ENCODE results near the gene KYNU. TPM values are rescaled to one million over a fixed set of nuclear protein-coding genes. Genes with fewer than 3 reads are reported as not detected.
"Not testable (repeated sequence)": the region's sequence is repeated elsewhere in the genome, so short reads cannot be mapped to it uniquely, and the experiment has no call there.

The KYNU gene
- total and polyA plus RNA-seq, 3 donors from 2014 or later: 4.5 to 31.9 (median 6.8) TPM

- intact Hi-C loops (cut with DNase I; ENCODE audit: low total_unique reads): no loop called here
- Histone ChIP-seq H3K27ac (no peak overlapping the region), H3K36me3 (ENCODE audit: low read depth, missing control alignments) (no peaks in the 10 kb centered on the region), H3K27me3 (no peaks in the 10 kb centered on the region), H3K4me1 (no peaks in the 10 kb centered on the region), H3K9me3 (no peaks in the 10 kb centered on the region), H3K4me3 (no peak overlapping the region)
- no peak for TF ChIP-seq POLR2A (IDR thresholded peaks at IDR 0.05)
- TF ChIP-seq, protein P1, sequence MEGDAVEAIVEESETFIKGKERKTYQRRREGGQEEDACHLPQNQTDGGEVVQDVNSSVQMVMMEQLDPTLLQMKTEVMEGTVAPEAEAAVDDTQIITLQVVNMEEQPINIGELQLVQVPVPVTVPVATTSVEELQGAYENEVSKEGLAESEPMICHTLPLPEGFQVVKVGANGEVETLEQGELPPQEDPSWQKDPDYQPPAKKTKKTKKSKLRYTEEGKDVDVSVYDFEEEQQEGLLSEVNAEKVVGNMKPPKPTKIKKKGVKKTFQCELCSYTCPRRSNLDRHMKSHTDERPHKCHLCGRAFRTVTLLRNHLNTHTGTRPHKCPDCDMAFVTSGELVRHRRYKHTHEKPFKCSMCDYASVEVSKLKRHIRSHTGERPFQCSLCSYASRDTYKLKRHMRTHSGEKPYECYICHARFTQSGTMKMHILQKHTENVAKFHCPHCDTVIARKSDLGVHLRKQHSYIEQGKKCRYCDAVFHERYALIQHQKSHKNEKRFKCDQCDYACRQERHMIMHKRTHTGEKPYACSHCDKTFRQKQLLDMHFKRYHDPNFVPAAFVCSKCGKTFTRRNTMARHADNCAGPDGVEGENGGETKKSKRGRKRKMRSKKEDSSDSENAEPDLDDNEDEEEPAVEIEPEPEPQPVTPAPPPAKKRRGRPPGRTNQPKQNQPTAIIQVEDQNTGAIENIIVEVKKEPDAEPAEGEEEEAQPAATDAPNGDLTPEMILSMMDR (IDR thresholded peaks at IDR 0.05): no peak
- no peak for DNase-seq
- 89 to 92% methylated on average over 3 of the region's 3 CpGs for WGBS, 2 donors
Measured at GRCh38 chr2:143068094-143068493, 190.6 kb downstream of the KYNU start.

GRCh38 chr2:143068509-143068908, 191.0 kb downstream of the KYNU start:
- Histone ChIP-seq H3K9me3 (no peaks in the 10 kb centered on the region), H3K4me1 (no peaks in the 10 kb centered on the region), H3K4me3 (no peak overlapping the region), H3K36me3 (ENCODE audit: low read depth, missing control alignments) (no peaks in the 10 kb centered on the region), H3K27me3 (no peaks in the 10 kb centered on the region), H3K27ac (no peak overlapping the region)
- TF ChIP-seq POLR2A (IDR thresholded peaks at IDR 0.05): no peak
- TF ChIP-seq, protein P1 (IDR thresholded peaks at IDR 0.05): no peak
- intact Hi-C loops (cut with DNase I; ENCODE audit: low total_unique reads): no loop called here
- 64 to 76% methylated on average over 3 of the region's 3 CpGs for WGBS, 2 donors
- DNase-seq: no peak

DNA sequence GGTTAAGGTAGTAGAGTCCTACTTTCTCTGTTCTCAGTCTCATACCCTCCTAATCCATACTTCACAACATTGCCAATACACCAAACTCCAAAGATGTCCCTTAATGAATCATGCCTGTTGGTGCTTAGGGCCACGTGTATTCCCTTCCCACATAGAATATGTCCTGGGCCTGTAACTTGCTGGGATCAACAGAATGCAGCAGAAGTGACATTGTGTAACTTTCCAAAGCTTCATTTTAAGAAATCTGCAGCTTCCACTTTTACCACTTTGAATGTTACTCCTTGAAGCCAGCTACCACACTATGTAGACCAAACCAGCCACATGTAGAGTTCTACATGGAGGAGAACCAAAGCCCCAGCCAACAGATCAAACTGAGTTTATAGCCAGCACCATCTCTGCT, 193.2 kb downstream of the KYNU start:
- H3K27ac ChIP-seq: no peak overlapping the region
- no peak overlapping the region for H3K4me3 ChIP-seq
- intact Hi-C loops (cut with DNase I; ENCODE audit: low total_unique reads): no loop called here
- no peak for DNase-seq
- no peaks in the 10 kb centered on the region for H3K36me3 ChIP-seq (ENCODE audit: low read depth, missing control alignments)
- 91 to 94% methylated on average over 1 of the region's 1 CpG for WGBS, 2 donors
- no peaks in the 10 kb centered on the region for H3K4me1 ChIP-seq
- no peaks in the 10 kb centered on the region for H3K27me3 ChIP-seq
- TF ChIP-seq, protein P1 (IDR thresholded peaks at IDR 0.05): no peak
- no peak for TF ChIP-seq POLR2A (IDR thresholded peaks at IDR 0.05)
- H3K9me3 ChIP-seq: no peaks in the 10 kb centered on the region

- H3K9me3 ChIP-seq: no peaks in the 10 kb centered on the region
- intact Hi-C loops (cut with DNase I; ENCODE audit: low total_unique reads): no loop called here
- TF ChIP-seq POLR2A (IDR thresholded peaks at IDR 0.05): no peak
- TF ChIP-seq, protein P1 (IDR thresholded peaks at IDR 0.05): no peak
- no peak overlapping the region for H3K4me3 ChIP-seq
- 89% methylated on average over 4 of the region's 4 CpGs for WGBS, 2 donors
- no peaks in the 10 kb centered on the region for H3K36me3 ChIP-seq (ENCODE audit: low read depth, missing control alignments)
- no peaks in the 10 kb centered on the region for H3K27me3 ChIP-seq
- DNase-seq: no peak
- no peak overlapping the region for H3K27ac ChIP-seq
- H3K4me1 ChIP-seq: no peaks in the 10 kb centered on the region
Measured at GRCh38 chr2:143071185-143071876, 193.9 kb downstream of the KYNU start.

DNA sequence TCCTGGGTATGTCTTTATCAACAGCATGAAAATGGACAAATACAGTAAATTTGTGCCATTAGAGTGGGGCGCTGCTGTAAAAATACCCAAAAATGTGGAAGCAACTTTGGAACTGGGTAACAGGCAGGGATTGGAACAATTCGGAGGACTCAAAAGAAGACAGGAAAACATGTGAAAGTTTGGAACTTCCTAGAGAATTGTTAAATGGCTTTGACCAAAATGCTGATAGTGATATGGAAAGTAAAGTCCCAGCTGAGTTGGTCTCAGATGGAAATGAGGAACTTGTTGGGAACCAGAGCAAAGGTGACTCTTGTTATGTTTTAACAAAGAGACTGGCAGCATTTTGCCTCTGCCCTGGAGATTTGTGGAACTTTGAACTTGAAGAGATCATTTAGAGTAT, 197.4 kb downstream of the KYNU start:
- H3K4me3 ChIP-seq; H3K9me3 ChIP-seq; H3K4me1 ChIP-seq; H3K27me3 ChIP-seq; DNase-seq; H3K27ac ChIP-seq; H3K36me3 ChIP-seq (ENCODE audit: low read depth, missing control alignments); intact Hi-C loops (cut with DNase I; ENCODE audit: low total_unique reads): not testable (repeated sequence)
- 89 to 95% methylated on average over 2 of the region's 2 CpGs for WGBS, 2 donors
